Measurements from ENCODE around the gene CRYBG1. TPM values are rescaled to one million over a fixed set of nuclear protein-coding genes. Genes with fewer than 3 reads are reported as not detected.
"Not testable (repeated sequence)": the region's sequence is repeated elsewhere in the genome, so short reads cannot be mapped to it uniquely, and the experiment has no call there.

Gene CRYBG1
- total RNA-seq, 1 donor from 2014 or later = 0.07 TPM

- no peaks in the 10 kb centered on the region for H3K36me3 Mint-ChIP-seq (ENCODE audit: low read depth)
Observed at GRCh38 chr6:106556368-106556960, 195.9 kb downstream of the CRYBG1 start.

GRCh38 chr6:106557837-106558236, 197.3 kb downstream of the CRYBG1 start:
- TF ChIP-seq CTCF (conservative IDR thresholded peaks at IDR 0.05) = no peak
- Mint-ChIP-seq H3K36me3 (ENCODE audit: low read depth) (no peaks in the 10 kb centered on the region), H3K27ac (ENCODE audit: unreplicated experiment) (no peak overlapping the region), H3K4me1 (peaks cover 31% of the 10 kb centered on the region), H3K9me3 (no peaks in the 10 kb centered on the region), H3K27me3 (ENCODE audit: low read depth) (no peaks in the 10 kb centered on the region), H3K4me3 (no peak overlapping the region)
- no peak for DNase-seq (ENCODE audit: low read depth, low spot score)

More at GRCh38 chr6:106556368-106556960, 195.9 kb downstream of the CRYBG1 start:
- no peak for DNase-seq (ENCODE audit: low read depth, low spot score)
- H3K27me3 Mint-ChIP-seq (ENCODE audit: low read depth) = no peaks in the 10 kb centered on the region
- no peak overlapping the region for H3K4me3 Mint-ChIP-seq
- no peak for TF ChIP-seq CTCF (conservative IDR thresholded peaks at IDR 0.05)
- no peak overlapping the region for H3K27ac Mint-ChIP-seq (ENCODE audit: unreplicated experiment)
- H3K9me3 Mint-ChIP-seq = no peaks in the 10 kb centered on the region
- peaks cover 25% of the 10 kb centered on the region for H3K4me1 Mint-ChIP-seq

GRCh38 chr6:106558364-106558763, 197.8 kb downstream of the CRYBG1 start:
- Mint-ChIP-seq H3K27me3 (ENCODE audit: low read depth) (no peaks in the 10 kb centered on the region), H3K36me3 (ENCODE audit: low read depth) (no peaks in the 10 kb centered on the region), H3K9me3 (no peaks in the 10 kb centered on the region), H3K27ac (ENCODE audit: unreplicated experiment) (no peak overlapping the region), H3K4me3 (no peak overlapping the region), H3K4me1 (peaks cover 31% of the 10 kb centered on the region)
- TF ChIP-seq CTCF (conservative IDR thresholded peaks at IDR 0.05) = no peak
- DNase-seq (ENCODE audit: low read depth, low spot score) = no peak

GRCh38 chr6:106559659-106560058, 199.1 kb downstream of the CRYBG1 start:
- not testable (repeated sequence) for H3K36me3 Mint-ChIP-seq (ENCODE audit: low read depth); DNase-seq (ENCODE audit: low read depth, low spot score); H3K27ac Mint-ChIP-seq (ENCODE audit: unreplicated experiment); H3K9me3 Mint-ChIP-seq; H3K27me3 Mint-ChIP-seq (ENCODE audit: low read depth); H3K4me3 Mint-ChIP-seq
- peaks cover 25% of the 10 kb centered on the region for H3K4me1 Mint-ChIP-seq

GRCh38 chr6:106560996-106561685, 200.6 kb downstream of the CRYBG1 start:
- Mint-ChIP-seq H3K27ac (ENCODE audit: unreplicated experiment) (no peak overlapping the region), H3K4me3 (no peak overlapping the region), H3K27me3 (ENCODE audit: low read depth) (no peaks in the 10 kb centered on the region), H3K4me1 (peaks cover 25% of the 10 kb centered on the region), H3K9me3 (no peaks in the 10 kb centered on the region), H3K36me3 (ENCODE audit: low read depth) (no peaks in the 10 kb centered on the region)
- no peak for TF ChIP-seq CTCF (conservative IDR thresholded peaks at IDR 0.05)
- DNase-seq (ENCODE audit: low read depth, low spot score) = no peak

- no peak for TF ChIP-seq CTCF (conservative IDR thresholded peaks at IDR 0.05)
- H3K27me3 Mint-ChIP-seq (ENCODE audit: low read depth) = no peaks in the 10 kb centered on the region
- no peak overlapping the region for H3K27ac Mint-ChIP-seq (ENCODE audit: unreplicated experiment)
- no peak for DNase-seq (ENCODE audit: low read depth, low spot score)
- H3K9me3 Mint-ChIP-seq = no peaks in the 10 kb centered on the region
- no peak overlapping the region for H3K4me3 Mint-ChIP-seq
- no peaks in the 10 kb centered on the region for H3K36me3 Mint-ChIP-seq (ENCODE audit: low read depth)
- peaks cover 25% of the 10 kb centered on the region for H3K4me1 Mint-ChIP-seq
Observed at GRCh38 chr6:106561686-106562405, 201.3 kb downstream of the CRYBG1 start.

All from neural crest cell (in vitro differentiated cells).